Right lobe of liver (tissue), 6 donors: ENCODE results near the gene RAG2. TPM values are rescaled to one million over a fixed set of nuclear protein-coding genes. Genes with fewer than 3 reads are reported as not detected.

Experiments used
- ATAC-seq, 4 donors: fragments of 200-7000 bp; cut with Tn5 transposase; one replicate each; pipeline ENCODE4 v1.9.1; 2020; ENCODE audit warnings: mild to moderate bottlenecking in 4 of 4, moderate library complexity in 4 of 4
- DNase-seq, 3 donors: peaks; one replicate each; pipeline ENCODE4 v3.0.0-alpha.2; 2020
- H3K27ac ChIP-seq, 3 donors: fragments of 200-600 bp; one replicate each; pipeline ENCODE4 v1.8.0; 2022
- H3K27me3 ChIP-seq, 2 donors: fragments of 200-600 bp; one replicate each; pipeline ENCODE4 v1.8.0; 2022
- H3K36me3 ChIP-seq, 4 donors: fragments of 200-600 bp; sonication (generic) in 1 of 4; one replicate each; pipeline versions ENCODE4 v1.5.1 to v1.8.0; 2017 to 2022; ENCODE audit warnings: control low read depth in 1 of 4
- H3K4me1 ChIP-seq, 4 donors: fragments of 200-600 bp; sonication (generic) in 1 of 4; one replicate each; pipeline versions ENCODE4 v1.5.1 to v1.8.0; 2017 to 2022; ENCODE audit warnings: control low read depth in 1 of 4
- H3K4me3 ChIP-seq, 3 donors: fragments of 200-600 bp; one replicate each; pipeline ENCODE4 v1.8.0; 2022
- H3K9me3 ChIP-seq, 4 donors: fragments of 200-600 bp; sonication (generic) in 1 of 4; one replicate each; pipeline versions ENCODE4 v1.5.1 to v1.8.0; 2017 to 2022; ENCODE audit warnings: control low read depth in 1 of 4
- POLR2A ChIP-seq: fragments of 450-650 bp; IDR thresholded peaks from one replicate; pipeline ENCODE4 v1.6.1; 2017; ENCODE audit warnings: antibody characterized with exemption, mild to moderate bottlenecking
- whole genome bisulfite sequencing: methylation state at CpG from one replicate; pipeline ENCODE4 v1.1.6; 2018; ENCODE audit warnings: low coverage, low lambda C conversion rate; ENCODE audit not compliant: insufficient coverage; ENCODE audit errors: missing lambda C conversion rate; 5-methylcytosine and 5-hydroxymethylcytosine counted together
- intact Hi-C, 2 donors: fragments of 100-400 bp; cut with DNase I; formaldehyde crosslinking; loops; one replicate each; pipeline versions ENCODE4 v1.11.2 to v1.14.1; 2022
- total RNA-seq, 6 experiments: library from RNA; depleted of rRNA in 2 of 6; stranded (reverse); fragments of >200 nt in 2 of 6; fragmentation: NEBNext Ultra II Directional in 3 of 6; extraction: Animal tissue kit (Norgen Biotek cat#: 25700) in 3 of 6; gene quantifications; one replicate each; pipeline versions ENCODE4 v1.1.0 to v1.2.4, GENCODE V29; 2016 to 2023
- TF ChIP-seq, protein P1 (sequence below), 4 donors: fragments of 200-600 bp in 3 of 4; fragments of 450-650 bp in 1 of 4; IDR thresholded peaks; one replicate each; pipeline versions ENCODE4 v1.5.1 to v1.8.0; 2016 to 2022; ENCODE audit warnings: antibody characterized with exemption in 4 of 4, mild to moderate bottlenecking in 2 of 4
- donor health status: DM: no; HTN: yes; CAD: no.
- donor health status: DM: no; HTN: no; CAD: no.
- donor health status: DM: no; HTN: no; CAD: no.
- donor health status: DM: no; HTN: yes; CAD: no.
- donor health status: DM: no; HTN: yes; CAD: no.

Gene RAG2
- total RNA-seq, 6 experiments from 2014 or later = not detected

DNA sequence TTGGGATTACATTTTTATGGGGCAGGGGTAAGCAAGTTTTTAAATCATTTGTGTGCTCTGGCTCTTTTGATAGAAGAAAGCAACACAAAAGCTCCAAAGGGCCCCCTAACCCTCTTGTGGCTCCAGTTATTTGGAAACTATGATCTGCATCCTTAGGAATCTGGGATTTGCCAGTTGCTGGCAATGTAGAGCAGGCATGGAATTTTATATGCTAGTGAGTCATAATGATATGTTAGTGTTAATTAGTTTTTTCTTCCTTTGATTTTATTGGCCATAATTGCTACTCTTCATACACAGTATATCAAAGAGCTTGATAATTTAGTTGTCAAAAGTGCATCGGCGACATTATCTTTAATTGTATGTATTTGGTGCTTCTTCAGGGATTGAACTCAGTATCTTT, 20.2 kb downstream of the RAG2 start:
- intact Hi-C loops = no loop called here
- Histone ChIP-seq H3K36me3 (no peaks in the 10 kb centered on the region), H3K27ac (no peak overlapping the region), H3K4me1 (no peaks in the 10 kb centered on the region), H3K9me3 (no peaks in the 10 kb centered on the region), H3K27me3 (no peaks in the 10 kb centered on the region), H3K4me3 (no peak overlapping the region)
- TF ChIP-seq POLR2A = no peak
- TF ChIP-seq, protein P1, sequence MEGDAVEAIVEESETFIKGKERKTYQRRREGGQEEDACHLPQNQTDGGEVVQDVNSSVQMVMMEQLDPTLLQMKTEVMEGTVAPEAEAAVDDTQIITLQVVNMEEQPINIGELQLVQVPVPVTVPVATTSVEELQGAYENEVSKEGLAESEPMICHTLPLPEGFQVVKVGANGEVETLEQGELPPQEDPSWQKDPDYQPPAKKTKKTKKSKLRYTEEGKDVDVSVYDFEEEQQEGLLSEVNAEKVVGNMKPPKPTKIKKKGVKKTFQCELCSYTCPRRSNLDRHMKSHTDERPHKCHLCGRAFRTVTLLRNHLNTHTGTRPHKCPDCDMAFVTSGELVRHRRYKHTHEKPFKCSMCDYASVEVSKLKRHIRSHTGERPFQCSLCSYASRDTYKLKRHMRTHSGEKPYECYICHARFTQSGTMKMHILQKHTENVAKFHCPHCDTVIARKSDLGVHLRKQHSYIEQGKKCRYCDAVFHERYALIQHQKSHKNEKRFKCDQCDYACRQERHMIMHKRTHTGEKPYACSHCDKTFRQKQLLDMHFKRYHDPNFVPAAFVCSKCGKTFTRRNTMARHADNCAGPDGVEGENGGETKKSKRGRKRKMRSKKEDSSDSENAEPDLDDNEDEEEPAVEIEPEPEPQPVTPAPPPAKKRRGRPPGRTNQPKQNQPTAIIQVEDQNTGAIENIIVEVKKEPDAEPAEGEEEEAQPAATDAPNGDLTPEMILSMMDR (IDR thresholded peaks at IDR 0.05) = no peak
- DNase-seq = no peak
- WGBS = 78% methylated on average over 2 of the region's 2 CpGs
- ATAC-seq = no peak

DNA sequence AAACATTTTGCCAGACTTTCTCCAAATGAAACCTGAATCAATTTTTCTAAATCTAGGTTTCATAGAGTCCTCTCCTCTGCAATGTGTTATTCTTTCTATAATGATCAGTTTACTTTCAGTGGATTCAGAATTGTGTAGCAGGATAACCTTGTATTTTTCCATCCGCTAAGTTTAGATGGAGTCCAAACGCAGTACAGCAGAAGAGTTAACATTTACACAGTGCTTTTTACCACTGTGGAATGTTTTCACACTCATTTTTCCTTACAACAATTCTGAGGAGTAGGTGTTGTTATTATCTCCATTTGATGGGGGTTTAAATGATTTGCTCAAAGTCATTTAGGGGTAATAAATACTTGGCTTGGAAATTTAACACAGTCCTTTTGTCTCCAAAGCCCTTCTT, 20.7 kb downstream of the RAG2 start:
- no peaks in the 10 kb centered on the region for H3K27me3 ChIP-seq
- no peaks in the 10 kb centered on the region for H3K36me3 ChIP-seq
- no peak for TF ChIP-seq POLR2A
- TF ChIP-seq, protein P1 (IDR thresholded peaks at IDR 0.05) = no peak
- H3K9me3 ChIP-seq = no peaks in the 10 kb centered on the region
- intact Hi-C loops = no loop called here
- ATAC-seq (no peak), DNase-seq (no peak)
- WGBS = 75% methylated on average over 2 of the region's 2 CpGs
- H3K4me1 ChIP-seq = no peaks in the 10 kb centered on the region
- H3K4me3 ChIP-seq = no peak overlapping the region
- no peak overlapping the region for H3K27ac ChIP-seq

DNA sequence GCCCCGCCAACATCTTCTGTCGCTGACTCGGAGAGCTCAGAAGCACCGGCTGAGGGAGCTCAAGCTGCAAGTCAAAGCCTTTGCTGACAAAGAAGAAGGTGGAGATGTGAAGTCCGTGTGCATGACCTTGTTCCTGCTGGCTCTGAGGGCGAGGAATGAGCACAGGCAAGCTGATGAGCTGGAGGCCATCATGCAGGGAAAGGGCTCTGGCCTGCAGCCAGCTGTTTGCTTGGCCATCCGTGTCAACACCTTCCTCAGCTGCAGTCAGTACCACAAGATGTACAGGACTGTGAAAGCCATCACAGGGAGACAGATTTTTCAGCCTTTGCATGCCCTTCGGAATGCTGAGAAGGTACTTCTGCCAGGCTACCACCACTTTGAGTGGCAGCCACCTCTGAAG, 23.6 kb downstream of the RAG2 start:
- no peak for DNase-seq
- Histone ChIP-seq H3K4me3 (no peak overlapping the region), H3K9me3 (no peaks in the 10 kb centered on the region), H3K36me3 (no peaks in the 10 kb centered on the region), H3K27ac (no peak overlapping the region), H3K4me1 (no peaks in the 10 kb centered on the region), H3K27me3 (no peaks in the 10 kb centered on the region)
- no peak for ATAC-seq
- intact Hi-C loops = no loop called here
- 88% methylated on average over 5 of the region's 8 CpGs for WGBS
- TF ChIP-seq, protein P1 (IDR thresholded peaks at IDR 0.05) = no peak
- TF ChIP-seq POLR2A = no peak

DNA sequence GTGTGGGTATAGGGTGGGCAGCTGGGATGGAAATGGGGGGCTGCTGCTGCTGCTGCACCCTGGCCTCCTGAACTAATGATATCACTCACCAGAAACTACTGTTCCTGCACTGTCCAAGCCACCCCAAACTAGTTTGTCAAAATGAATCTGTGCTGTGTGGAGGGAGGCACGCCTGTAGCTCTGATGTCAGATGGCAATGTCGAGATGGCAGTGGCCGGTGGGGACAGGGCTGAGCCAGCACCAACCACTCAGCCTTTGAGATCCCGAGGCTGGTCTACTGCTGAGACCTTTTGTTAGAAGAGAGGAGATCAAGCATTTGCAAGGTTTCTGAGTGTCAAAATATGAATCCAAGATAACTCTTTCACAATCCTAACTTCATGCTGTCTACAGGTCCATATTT, 28.9 kb downstream of the RAG2 start:
- no peaks in the 10 kb centered on the region for H3K9me3 ChIP-seq
- H3K4me3 ChIP-seq = no peak overlapping the region
- no peak overlapping the region for H3K27ac ChIP-seq
- ATAC-seq (no peak), DNase-seq (no peak)
- TF ChIP-seq, protein P1 (IDR thresholded peaks at IDR 0.05) = no peak
- no peaks in the 10 kb centered on the region for H3K27me3 ChIP-seq
- no peaks in the 10 kb centered on the region for H3K36me3 ChIP-seq
- no CpG with 5 or more reads among the region's 4 CpGs for WGBS
- H3K4me1 ChIP-seq = no peaks in the 10 kb centered on the region
- intact Hi-C loops = loop anchor here (10.0 kb wide), 2 partner anchors 96 to 106 kb away; no protein-coding TSS in a partner anchor

DNA sequence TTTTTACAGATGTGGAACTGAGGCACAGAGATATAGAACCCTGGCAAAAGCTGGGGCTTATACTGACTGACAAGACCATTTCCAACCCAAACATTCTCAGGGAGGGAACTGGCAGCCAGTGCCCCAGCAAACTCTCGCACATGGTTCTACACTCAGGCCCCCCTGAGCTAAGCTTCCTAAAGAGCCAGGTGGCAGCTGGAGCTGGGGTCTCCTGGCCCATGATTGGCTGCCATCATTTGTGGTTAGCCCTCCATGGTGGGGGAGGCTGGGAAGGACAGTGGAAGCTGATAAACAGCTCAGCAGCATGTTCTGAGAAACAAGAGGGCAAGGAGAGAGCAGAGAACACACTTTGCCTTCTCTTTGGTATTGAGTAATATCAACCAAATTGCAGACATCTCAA, 30.3 kb downstream of the RAG2 start, which contains the start of gene RAG1:
Gene RAG1 (plus strand): TSS at position 314 of the 400 bp plus-strand sequence. CDS start 5,298 bp downstream, outside the sequence.
- TF ChIP-seq, protein P1 (IDR thresholded peaks at IDR 0.05) = no peak
- TF ChIP-seq POLR2A = no peak
- Histone ChIP-seq H3K4me1 (no peaks in the 10 kb centered on the region), H3K27ac (no peak within 1 kb of the TSS), H3K4me3 (no peak within 1 kb of the TSS), H3K36me3 (no peaks in the 10 kb centered on the region), H3K9me3 (no peaks in the 10 kb centered on the region), H3K27me3 (no peaks in the 10 kb centered on the region)
- ATAC-seq = no peak
- intact Hi-C loops = loop anchor here (10.0 kb wide), 2 partner anchors 97 to 107 kb away; no protein-coding TSS in a partner anchor
- no peak for DNase-seq
- no CpG with 5 or more reads among the region's 1 CpG for WGBS
